Measurements from ENCODE around the gene IZUMO4.
"Not testable (repeated sequence)": the region's sequence is repeated elsewhere in the genome, so short reads cannot be mapped to it uniquely, and the experiment has no call there.

The IZUMO4 gene

DNA sequence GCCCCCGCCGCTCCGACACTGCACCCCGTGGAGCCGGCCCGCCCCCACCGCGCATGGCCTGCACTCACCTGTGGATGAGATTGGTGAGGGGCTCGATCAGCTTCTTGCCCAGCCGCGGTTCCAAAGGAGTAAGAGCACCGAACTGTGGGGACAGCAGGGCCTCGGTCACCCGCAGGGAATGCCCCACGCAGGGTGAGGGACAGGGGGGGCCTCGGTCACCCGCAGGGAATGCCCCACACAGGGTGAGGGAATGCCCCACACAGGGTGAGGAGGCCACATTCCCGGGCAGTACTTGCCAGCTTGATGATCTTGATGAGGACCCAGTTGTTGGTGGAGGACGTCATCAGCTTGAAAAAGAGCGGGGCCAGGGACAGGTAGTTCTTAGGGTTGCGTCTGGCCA lies 32.3 kb downstream of the IZUMO4 start:
- no peak for DNase-seq

DNA sequence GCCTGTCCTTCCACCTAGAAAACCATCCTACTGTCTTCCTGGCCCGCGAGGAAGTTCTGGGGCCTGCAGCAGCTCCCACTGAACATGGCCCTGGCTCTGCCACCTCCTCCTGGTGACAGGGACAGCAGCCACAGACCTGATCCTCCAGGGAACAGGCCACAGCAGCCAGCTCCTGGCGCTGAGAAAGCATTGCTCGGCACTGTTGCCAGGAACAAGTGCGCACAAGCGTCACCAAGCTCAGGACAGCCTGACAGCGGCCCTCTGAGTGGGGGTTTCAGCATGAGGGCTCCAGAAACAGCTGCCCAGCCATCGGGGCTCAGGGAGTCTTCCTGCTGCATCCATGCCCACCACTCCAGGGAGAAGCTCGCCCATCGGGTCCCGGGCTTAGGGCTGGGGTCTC lies 32.8 kb downstream of the IZUMO4 start:
- no peak for DNase-seq

DNA sequence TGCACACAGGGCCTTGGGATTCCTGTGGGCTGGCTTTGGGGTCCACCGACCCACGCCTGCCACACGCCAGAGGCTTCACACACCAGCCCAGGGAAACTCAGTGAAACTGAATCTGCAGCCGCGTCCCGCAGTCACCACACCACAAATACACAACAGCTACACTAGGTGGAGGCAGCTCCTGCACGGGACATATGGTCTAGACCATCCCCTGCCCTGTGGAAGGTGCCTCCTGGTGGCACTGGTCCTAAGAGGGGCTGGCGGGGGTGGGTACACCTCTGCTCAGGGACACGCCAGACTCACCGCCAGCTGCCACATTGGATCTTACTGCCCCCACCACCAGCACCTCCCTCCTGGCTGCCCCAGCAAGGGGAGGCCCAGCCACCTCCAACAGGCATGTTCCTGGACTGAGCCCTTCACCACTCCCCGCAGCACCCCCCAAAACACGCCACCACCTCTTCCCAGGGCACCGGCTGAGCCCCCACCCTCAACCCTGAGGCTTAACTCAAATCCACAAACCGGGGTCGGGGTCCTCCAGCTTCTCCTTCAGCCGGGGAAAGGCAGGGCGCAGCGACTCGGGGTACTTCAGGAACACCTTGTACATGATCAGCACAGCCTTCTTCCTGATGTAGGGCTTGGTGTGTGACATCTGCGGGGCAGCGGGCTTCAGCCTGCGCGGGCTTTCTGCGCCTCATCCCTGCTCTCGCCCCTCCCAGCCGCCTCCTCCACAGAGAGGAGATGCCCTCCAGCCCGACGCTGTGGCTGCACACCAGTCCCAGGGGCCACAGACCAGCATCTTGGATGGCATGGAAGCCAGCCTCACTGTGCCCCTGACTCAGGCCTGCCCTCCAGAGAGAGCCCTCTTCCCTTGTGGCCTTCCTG lies 33.4 kb downstream of the IZUMO4 start:
- DNase-seq = no peak

DNA sequence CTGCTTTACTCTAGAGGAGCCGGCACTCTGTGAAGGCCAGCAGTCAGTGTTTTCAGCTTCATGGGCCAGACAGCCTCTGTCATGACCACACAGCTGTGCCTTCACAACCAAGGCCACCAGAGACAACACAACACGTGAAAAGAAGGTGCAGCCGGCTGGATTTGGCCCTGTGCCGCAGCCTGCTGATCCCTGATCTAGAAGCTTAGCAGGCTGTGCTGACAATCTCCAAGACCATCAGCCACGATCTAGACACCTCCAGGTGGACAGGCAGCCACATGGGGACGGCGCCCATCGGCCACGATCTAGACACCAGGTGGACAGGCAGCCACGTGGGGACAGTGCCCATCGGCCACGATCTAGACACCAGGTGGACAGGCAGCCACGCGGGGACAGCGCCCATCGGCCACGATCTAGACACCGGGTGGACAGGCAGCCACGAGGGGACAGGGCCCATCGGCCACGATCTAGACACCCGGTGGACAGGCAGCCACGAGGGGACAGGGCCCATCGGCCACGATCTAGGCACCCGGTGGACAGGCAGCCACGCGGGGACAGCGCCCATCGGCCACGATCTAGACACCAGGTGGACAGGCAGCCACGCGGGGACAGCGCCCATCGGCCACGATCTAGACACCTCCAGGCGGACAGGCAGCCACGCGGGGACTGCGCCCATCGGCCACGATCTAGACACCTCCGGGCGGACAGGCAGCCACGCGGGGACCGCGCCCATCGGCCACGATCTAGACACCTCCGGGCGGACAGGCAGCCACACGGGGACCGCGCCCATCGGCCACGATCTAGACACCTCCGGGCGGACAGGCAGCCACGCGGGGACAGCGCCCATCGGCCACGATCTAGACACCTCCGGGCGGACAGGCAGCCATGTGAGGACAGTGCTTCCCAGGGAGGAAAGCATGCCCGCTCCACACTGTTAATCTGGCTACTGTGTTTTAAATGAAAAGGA lies 34.6 kb downstream of the IZUMO4 start:
- not testable (repeated sequence) for DNase-seq

DNA sequence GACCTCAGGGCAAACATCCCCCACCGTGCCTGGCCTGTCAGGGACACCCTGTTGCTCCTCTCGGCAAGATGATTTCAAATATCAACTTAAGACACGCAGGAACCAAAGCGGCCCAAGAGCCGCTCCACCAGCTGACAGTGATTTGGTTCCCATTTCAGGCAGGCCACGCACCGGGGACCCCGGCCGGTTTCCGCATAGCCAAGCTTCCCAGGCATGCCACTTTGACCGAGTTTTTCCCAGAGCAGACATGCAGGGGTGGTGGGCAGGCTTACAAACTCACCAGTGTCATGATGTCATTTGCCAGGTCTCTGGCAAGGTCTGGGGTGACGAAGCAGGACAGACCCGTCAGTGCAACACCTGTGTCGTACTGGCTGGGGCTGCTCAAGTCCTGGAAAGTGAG lies 35.5 kb downstream of the IZUMO4 start:
- DNase-seq = no peak

DNA sequence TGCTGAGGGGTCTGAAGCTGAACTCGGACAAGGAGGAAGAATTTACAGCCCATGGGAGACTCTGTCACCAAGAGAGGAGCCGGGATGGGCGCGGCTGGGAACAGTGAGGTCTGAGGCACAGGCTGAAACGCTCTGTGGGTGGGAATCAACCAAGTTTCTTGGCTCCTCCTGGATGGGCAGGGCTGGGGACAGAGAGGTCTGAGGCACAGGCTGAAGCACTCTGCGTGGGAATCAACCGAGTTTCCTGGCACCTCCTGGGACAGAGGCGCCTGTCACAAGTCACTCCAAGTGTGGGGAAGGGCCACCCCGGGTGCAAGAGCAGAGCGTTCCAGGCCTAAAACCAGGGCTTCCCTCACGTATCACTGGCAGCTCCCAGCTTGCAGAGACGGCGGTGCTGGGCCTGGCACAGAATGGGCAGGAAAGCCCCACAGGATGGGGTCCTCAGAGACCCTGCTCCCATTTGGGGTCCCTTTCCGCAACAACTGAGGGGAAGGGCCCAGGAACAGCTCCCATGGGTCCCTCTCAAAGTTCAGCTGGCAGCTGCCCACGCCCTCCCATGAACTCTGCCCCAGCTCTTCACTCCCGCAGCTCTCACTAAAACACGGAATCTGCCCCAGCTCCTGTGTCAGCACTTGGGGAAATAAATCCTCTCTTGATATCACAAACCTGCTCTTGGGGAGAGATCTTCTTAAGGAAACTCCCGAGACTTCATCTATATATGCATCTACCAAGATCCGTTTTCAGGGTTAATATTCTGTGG lies 36.2 kb downstream of the IZUMO4 start:
- no peak for DNase-seq

DNA sequence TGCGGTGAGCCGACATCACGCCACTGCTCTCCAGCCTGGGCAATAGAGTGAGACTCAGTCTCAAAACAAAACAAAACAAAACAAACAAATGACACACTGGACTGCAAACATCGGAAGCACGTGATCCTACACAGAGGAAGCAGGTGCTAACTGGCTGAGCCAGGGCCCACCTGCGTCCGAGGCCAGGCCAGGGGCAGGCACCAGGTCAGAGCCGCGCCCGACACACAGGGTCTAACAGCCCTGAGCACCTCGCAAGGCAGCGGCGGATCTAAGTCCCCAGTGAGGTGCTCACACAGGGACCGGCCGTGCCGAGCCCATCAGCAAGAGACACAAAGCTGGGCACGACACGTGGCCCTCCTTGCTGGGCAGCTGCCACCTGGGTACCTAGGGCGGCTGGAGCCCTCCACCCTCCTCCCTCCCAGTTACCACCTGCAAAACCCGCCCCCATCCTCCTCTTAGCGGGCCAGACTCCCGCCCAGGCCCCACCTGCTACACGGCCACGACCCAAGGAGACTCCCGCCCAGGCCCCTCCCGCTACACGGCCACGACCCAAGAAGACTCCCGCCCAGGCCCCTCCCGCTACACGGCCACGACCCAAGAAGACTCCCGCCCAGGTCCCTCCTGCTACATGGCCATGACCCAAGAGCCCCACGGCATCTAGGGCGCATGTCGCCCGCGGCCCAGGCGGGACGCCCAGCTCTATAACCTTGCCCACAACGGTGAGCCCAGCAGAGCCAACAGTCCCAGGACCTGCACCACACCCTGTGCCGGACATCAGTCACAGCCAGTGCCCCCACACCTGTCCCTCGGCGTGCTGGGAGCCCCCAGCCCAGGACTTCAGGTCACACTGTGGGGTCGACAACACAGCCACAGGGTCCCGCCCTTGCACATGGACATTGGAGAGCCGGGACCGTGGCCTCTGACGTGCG lies 39.0 kb downstream of the IZUMO4 start:
- DNase-seq = no peak

DNA sequence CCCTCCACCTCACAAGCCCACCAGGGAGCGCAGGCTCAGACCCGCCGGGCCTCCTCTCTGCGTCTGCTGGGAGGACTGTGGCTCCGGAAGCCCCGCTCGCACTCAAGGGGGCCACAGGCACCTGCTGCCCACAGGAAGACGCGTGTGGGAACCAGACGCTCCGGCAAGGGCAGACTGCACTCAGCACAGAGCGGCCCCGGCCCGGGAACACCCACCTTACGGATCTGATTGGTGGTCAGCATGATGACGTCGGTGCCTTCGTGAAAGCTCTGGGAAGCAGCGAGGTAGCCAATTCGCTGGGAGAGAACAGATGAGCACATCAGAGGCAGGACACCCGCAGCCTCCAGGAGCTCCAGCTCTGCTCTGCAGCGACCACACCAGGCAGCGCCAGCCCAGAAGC lies 40.1 kb downstream of the IZUMO4 start:
- DNase-seq = no peak

DNA sequence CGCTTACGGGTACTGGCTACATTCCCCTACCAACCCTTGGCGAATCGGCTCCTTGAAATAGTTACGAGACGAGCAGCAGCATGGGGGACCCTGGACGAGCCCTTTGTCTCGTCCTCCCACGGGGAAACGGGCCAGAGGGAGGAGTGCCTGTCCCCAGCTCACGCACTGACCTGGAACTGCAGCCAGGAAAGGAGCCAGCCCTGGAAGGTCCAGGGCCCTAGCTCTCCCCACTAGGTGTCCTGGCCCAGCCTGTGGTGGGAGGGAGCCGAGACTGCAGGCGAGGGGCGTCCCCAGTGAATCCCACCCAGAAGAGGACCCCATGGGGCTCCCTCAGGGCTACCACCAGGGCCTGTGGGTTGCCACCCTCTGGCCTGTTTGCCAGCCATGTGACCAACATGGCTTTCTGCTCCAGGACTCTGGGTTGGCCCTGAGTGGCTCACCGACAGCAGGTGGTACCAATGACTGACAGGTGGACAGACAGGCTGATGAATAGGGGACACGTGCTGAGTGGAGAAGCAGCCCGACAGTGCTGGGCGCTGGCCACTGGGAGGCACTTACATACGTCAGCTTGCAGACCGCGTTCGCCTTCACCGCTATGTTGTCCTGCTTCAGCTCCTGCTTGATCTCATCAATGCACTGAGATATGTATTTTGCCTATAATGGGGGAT lies 41.5 kb downstream of the IZUMO4 start:
- no peak for DNase-seq

DNA sequence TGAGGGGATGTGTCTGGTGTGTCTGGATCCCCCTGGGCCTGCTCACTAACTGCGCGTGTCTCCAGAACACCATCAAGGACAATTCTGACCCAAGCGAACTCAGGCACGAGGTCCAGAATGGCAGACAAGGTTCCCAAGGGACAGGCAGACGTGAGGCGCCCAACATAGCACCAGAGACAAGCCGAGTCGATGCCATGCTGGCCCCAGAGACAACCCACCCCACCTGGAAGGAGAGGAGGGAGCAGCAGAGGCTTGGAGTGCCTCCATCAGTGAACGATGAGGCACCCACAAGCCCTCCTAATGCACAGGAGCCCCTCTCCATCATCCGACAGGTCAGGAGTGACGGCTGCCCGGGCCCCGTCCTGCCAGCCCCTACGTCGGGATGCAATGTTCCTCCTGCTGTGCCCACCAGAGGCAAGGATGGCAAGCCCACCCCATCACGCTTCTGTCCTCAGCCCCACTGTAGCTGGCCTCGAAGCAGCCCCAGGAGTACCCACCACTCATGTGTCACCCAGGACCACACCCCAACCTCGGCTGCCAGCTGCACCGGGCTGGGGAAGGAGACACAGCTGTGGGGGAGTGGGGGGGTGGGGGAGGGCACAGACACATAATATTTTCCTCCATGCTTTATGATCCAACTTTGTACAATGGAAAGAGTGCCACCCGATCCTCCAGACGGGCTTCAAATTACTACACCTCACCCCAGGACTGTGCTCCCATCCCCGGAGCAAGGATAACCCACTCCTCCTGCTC lies 42.8 kb downstream of the IZUMO4 start:
- no peak for DNase-seq

DNA sequence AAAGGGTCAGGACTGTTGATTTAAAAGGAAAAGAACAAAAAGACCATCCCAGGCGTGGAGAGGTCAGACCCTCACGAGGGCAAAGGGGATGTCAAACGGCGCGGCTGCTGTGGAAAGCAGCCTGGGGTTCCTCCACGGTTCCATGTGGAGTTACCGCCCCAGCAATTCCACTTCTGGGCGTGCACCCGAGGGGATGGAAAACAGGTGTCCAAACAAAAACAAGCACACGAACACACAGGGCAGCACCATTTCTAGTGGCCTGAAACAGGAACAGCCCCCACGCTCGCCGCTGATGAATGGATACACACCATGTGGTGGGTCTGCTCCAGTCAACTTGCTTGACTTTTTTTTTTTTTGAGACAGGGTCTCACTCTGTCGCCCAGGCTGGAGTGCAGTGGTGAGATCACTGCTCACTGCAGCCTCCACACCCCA lies 43.4 kb downstream of the IZUMO4 start:
- no peak for DNase-seq

DNA sequence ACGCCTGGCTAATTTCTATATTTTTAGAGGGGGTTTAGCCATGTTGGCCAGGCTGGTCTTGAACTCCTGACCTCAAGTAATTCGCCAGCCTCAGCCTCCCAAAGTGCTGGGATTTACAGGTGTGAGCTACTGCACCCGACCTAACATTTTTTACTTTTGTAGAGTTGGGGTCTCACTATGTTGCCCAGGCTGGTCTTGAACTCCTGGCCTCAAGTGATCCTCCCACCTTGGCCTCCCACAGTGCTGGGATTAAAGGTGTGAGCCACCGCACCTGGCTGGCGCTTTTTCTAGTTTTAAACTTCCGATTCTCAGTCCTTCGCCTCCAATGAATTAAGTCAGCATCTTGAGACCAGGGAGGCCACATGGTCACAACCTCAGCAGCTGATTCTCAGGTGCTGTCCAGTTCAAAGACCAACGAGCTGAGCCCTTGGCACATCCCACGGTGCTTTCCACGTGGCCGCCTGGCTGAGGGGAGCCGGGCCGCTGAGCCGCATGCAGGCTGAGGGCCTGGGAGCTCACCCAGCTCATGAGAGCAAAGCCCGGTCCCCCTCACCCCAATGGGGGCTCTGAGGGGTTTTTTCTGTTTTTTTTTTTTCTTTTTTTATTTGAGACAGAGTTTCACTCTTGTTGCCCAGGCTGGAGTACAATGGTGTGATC lies 45.6 kb downstream of the IZUMO4 start:
- no peak for DNase-seq

DNA sequence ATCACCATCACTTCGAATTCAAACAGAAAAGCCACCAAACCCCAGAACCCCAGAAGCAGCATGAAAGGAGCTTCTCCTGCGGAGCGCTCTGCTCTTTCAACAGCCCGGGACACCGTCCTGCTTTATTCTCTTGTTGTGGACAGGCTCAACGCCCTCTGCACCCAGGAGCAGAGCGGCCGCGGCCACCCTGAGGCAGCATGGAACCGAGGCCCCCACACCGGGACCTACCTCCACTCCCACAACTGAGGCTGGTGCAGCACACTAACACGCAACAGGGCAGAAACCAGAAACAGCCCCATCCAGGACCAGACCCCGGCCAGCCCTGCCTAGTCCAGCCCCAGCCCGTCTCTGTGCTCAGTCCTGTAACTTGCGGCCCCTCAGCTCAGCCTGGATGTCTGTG lies 47.5 kb downstream of the IZUMO4 start:
- DNase-seq = no peak

DNA sequence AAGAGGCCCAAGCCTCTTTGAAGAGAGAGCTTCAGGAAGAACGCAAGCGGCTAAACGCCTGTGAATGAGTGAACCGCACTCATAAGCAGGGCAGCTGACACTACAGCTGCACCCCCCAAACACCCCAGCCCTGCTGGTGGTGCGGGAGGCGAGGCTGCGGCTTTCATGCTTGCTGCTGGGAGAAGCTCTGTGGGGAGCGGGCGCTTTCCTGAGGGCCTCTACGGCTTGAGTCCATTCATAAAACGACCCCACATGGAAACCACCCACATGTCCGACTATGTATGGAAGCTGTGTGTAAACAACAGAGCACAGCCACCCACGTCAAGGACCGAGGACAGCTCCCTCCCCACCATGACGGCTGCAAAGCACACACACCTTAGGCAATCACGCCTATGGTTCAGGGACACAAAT lies 49.1 kb downstream of the IZUMO4 start:
- no peak for DNase-seq

DNA sequence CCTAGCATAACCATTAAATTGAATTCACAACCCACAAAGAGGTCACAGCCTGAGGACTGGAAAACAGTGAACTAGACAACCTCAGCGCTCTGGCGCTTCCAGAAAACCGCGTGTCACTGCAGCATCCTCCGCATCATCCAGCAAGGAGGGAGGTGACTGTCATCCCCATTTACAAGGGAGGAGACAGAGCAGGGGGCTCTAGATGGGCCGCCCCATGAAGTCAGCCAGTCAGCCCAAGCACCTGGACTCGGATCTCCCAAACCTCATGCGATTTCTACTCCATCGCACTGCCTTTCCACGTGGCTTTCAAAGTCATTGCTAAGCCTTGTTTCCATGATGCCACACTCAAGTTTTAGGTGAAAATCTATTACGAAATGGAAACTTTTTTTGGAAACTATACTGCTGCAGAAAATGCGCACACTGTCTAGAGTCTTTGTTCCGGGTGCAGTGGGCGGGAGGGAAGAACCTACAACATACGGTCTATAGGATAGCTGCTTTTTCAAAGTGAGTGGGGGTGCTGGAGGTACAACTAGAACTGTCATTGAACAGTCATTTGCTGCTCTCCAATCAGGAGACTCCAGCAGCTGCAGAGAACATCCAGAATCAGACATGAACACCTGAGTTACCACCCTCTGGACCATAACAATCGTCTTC lies 51.9 kb downstream of the IZUMO4 start:
- DNase-seq = no peak
